Gastrocnemius medialis (tissue), 4 donors: Measurements from ENCODE around the gene KCNF1.

Experiments used
- CTCF ChIP-seq, 5 experiments: fragments of 450-650 bp in 3 of 5; fragments of 200-600 bp in 2 of 5; sonication (generic) in 2 of 5; IDR thresholded peaks in 4 of 5; conservative IDR thresholded peaks in 1 of 5; 1 replicate in 4 of 5; 2 replicates in 1 of 5; pipeline ENCODE4 v1.5.1; 2016 to 2019; ENCODE audit warnings: antibody characterized with exemption in 5 of 5, mild to moderate bottlenecking in 3 of 5, moderate library complexity in 3 of 5
- POLR2A ChIP-seq, 2 donors: fragments of 450-650 bp; IDR thresholded peaks; one replicate each; pipeline ENCODE4 v1.6.1; 2017; ENCODE audit warnings: antibody characterized with exemption in 2 of 2, mild to moderate bottlenecking in 2 of 2, moderate library complexity in 2 of 2

DNA sequence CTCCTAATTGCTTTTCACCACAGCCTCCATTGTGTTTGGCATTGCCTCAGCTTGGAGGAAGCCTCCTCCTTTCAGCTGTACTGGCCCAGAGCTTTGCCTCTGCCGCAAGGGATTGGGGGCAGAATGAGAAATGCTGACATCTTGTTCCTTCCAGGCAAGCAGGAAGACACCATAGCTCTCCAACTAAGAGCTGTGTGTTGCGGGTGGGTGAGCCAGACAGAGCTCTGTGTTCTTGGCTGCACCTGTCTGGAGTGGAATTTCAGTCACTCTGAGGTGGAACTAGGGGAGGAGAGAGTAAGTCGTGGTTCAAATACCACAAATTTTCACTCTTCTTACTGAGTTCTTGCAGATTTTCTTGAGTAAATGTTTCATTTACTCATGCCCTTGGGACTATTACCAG lies 36.6 kb upstream of the KCNF1 start:
- no peak for TF ChIP-seq CTCF (IDR thresholded peaks at IDR 0.05 in 4 of 5, conservative IDR thresholded peaks at IDR 0.05 in 1 of 5)
- TF ChIP-seq POLR2A (IDR thresholded peaks at IDR 0.05), result no peak
